Stimulated activated CD4-positive, alpha-beta T cell treated with anti-CD3 and anti-CD28 coated beads, Interleukin-1b, Interleukin-23, amount 100 ng/mL, for 1 hour (primary cell): Measurements from ENCODE around the gene ZNF346.

Source experiments
- DNase-seq, 2 donors: peaks; one replicate each; pipeline ENCODE4 v3.0.0-alpha.2; 2020; ENCODE audit warnings: low read depth in 2 of 2

Gene ZNF346

GRCh38 chr5:177066224-177066623, 43.7 kb downstream of the ZNF346 start:
- no peak for DNase-seq

- DNase-seq, result no peak
Observed at GRCh38 chr5:177067503-177067902, 45.0 kb downstream of the ZNF346 start.

GRCh38 chr5:177070536-177071191, 48.2 kb downstream of the ZNF346 start:
- DNase-seq, result no peak

GRCh38 chr5:177071666-177072385, 49.3 kb downstream of the ZNF346 start:
- peak; percentile 39 to 42 for DNase-seq

GRCh38 chr5:177077335-177077734, 54.8 kb downstream of the ZNF346 start:
- DNase-seq, result no peak

GRCh38 chr5:177079606-177080005, 57.1 kb downstream of the ZNF346 start:
- no peak for DNase-seq

- no peak for DNase-seq
Observed at GRCh38 chr5:177080265-177080664, 57.8 kb downstream of the ZNF346 start.

- DNase-seq, result no peak
Observed at GRCh38 chr5:177081859-177082258, 59.4 kb downstream of the ZNF346 start.

- DNase-seq, result no peak
Observed at GRCh38 chr5:177083357-177083756, 60.9 kb downstream of the ZNF346 start.

- DNase-seq, result no peak
Observed at GRCh38 chr5:177084175-177084574, 61.7 kb downstream of the ZNF346 start.

- no peak for DNase-seq
Observed at GRCh38 chr5:177085985-177086653, 63.6 kb downstream of the ZNF346 start.

- DNase-seq, result peak; percentile 25 to 29
Observed at GRCh38 chr5:177086654-177087397, 64.3 kb downstream of the ZNF346 start, which contains the start of gene FGFR4. Gene FGFR4 (plus strand): TSS chr5:177086915. CDS start chr5:177089603, 2,688 bp downstream.

- no peak for DNase-seq
Observed at GRCh38 chr5:177087398-177088005, 65.0 kb downstream of the ZNF346 start.

- DNase-seq, result no peak
Observed at GRCh38 chr5:177089127-177089526, 66.6 kb downstream of the ZNF346 start.

GRCh38 chr5:177089825-177090641, 67.5 kb downstream of the ZNF346 start:
- DNase-seq, result no peak

GRCh38 chr5:177090813-177091212, 68.3 kb downstream of the ZNF346 start:
- no peak for DNase-seq

- DNase-seq, result no peak
Observed at GRCh38 chr5:177091232-177091631, 68.7 kb downstream of the ZNF346 start.

GRCh38 chr5:177092178-177093081, 69.9 kb downstream of the ZNF346 start:
- DNase-seq, result no peak

GRCh38 chr5:177093082-177093712, 70.7 kb downstream of the ZNF346 start:
- no peak for DNase-seq
